ENCODE results near the gene PSD4.

PSD4 gene

GRCh38 chr2:113252047-113252590 lies 78.3 kb downstream of the PSD4 start:
- no peak for TF ChIP-seq CTCF (IDR thresholded peaks at IDR 0.05)
- Histone ChIP-seq H3K4me1 (ENCODE audit: control insufficient read depth in 1 of 2, insufficient read depth in 1 of 2, low read depth in 1 of 2, low read length in 1 of 2) (peaks cover under 1 to 2% of the 10 kb centered on the region in 2 experiments), H3K9me3 (no peaks in the 10 kb centered on the region), H3K4me3 (ENCODE audit: low read depth in 1 of 2, low read length in 1 of 2) (no peak overlapping the region), H3K36me3 (no peaks in the 10 kb centered on the region), H3K27ac (no peak overlapping the region), H3K27me3 (no peaks in the 10 kb centered on the region)

GRCh38 chr2:113253453-113253852 lies 79.7 kb downstream of the PSD4 start:
- no peaks in the 10 kb centered on the region for H3K27me3 ChIP-seq
- no peak overlapping the region for H3K27ac ChIP-seq
- TF ChIP-seq CTCF (IDR thresholded peaks at IDR 0.05) = no peak
- H3K4me1 ChIP-seq (ENCODE audit: control insufficient read depth in 1 of 2, insufficient read depth in 1 of 2, low read depth in 1 of 2, low read length in 1 of 2) = peaks cover 10 to 11% of the 10 kb centered on the region in 2 experiments
- no peaks in the 10 kb centered on the region for H3K36me3 ChIP-seq
- H3K9me3 ChIP-seq = no peaks in the 10 kb centered on the region
- no peak overlapping the region for H3K4me3 ChIP-seq (ENCODE audit: low read depth in 1 of 2, low read length in 1 of 2)

- H3K4me1 ChIP-seq (ENCODE audit: control insufficient read depth in 1 of 2, insufficient read depth in 1 of 2, low read depth in 1 of 2, low read length in 1 of 2) = peaks cover 14 to 16% of the 10 kb centered on the region in 2 experiments
- no peak overlapping the region for H3K27ac ChIP-seq
- no peaks in the 10 kb centered on the region for H3K36me3 ChIP-seq
These were observed 81.6 kb downstream of the PSD4 start for GRCh38 chr2:113255140-113256070.

DNA sequence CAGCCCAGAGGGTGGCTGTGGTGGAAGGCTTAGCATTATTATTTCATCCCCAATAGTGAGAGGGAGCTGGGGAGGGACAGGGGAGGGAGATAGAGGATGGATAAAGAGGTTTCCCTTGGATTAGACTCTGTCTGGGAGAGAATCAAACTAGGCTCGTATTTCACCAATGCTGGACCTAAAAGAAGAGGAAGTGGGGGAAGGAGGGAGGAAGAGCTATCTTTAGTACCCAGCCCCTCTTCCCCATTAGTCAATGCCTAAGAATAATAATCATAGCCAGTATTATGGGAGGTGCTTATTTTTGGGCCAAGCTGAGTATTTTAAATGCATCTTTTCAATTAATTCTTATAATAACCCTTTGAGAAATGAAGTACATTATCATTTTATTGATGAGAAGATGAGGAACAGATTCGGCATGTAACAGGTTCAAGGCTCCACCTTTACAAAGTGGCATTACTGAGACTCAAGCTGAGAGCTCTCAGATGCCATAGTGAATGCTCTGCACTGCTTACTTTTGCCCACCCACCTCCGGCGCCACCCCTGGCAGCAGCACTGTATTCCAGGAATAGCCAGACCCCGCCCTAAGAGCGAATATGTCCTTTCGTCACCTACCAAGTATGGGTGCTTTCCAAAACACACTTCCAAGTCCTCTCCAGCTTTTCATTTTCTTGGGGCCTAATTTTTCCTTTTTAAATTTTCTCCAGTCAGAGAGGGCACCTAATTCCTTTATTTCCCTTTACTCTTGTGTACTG lies 83.9 kb downstream of the PSD4 start:
- Histone ChIP-seq H3K9me3 (no peaks in the 10 kb centered on the region), H3K4me1 (ENCODE audit: control insufficient read depth in 1 of 2, insufficient read depth in 1 of 2, low read depth in 1 of 2, low read length in 1 of 2) (peaks cover 30 to 35% of the 10 kb centered on the region in 2 experiments), H3K36me3 (no peaks in the 10 kb centered on the region), H3K4me3 (ENCODE audit: low read depth in 1 of 2, low read length in 1 of 2) (no peak overlapping the region), H3K27ac (no peak overlapping the region), H3K27me3 (no peaks in the 10 kb centered on the region)
- TF ChIP-seq CTCF (IDR thresholded peaks at IDR 0.05) = no peak

More at GRCh38 chr2:113255140-113256070, 81.6 kb downstream of the PSD4 start:
- H3K9me3 ChIP-seq = no peaks in the 10 kb centered on the region
- H3K4me3 ChIP-seq (ENCODE audit: low read depth in 1 of 2, low read length in 1 of 2) = no peak overlapping the region
- no peak for TF ChIP-seq CTCF (IDR thresholded peaks at IDR 0.05)
- no peaks in the 10 kb centered on the region for H3K27me3 ChIP-seq

DNA sequence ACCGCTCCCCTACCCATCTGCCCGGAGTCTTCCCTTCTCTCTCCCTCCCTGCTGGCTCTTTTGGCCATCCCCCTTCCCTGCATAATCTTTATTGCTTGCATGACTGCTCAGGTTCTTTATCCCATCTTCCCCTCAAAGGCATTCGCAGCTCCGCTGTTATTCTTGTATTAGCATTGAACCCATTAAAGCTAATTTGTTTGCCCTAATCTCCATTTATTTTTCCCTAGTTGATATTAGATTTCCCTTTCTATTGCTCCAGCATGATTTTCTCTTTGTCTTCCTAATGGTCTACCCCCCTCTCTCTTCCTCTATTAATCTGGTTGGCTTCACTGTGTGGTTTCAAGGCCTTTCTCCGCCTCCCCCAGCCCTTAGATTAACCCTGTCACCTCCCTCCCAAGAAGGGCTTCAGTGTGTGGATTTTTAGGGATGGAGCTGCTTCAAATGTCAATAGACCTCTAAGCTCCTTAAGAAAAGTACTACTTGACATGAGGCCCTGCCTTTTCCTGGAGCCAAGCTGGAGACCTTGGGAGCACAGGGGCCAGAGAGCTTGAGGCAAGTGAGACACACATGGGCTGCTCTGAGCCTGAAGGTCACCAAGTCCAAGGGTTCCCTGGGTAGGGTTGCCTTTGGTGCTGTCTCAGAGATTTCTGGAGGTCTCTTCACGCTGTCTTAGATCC lies 84.8 kb downstream of the PSD4 start:
- Histone ChIP-seq H3K4me1 (ENCODE audit: control insufficient read depth in 1 of 2, insufficient read depth in 1 of 2, low read depth in 1 of 2, low read length in 1 of 2) (peaks cover 30 to 35% of the 10 kb centered on the region in 2 experiments), H3K4me3 (ENCODE audit: low read depth in 1 of 2, low read length in 1 of 2) (no peak overlapping the region), H3K27ac (no peak overlapping the region), H3K36me3 (no peaks in the 10 kb centered on the region), H3K9me3 (no peaks in the 10 kb centered on the region), H3K27me3 (no peaks in the 10 kb centered on the region)
- no peak for TF ChIP-seq CTCF (IDR thresholded peaks at IDR 0.05)
